GM18505 (cell line): ENCODE data around the gene WWOX.

Source experiments
- ATAC-seq: cut with Tn5 transposase; IDR thresholded peaks from one replicate; pipeline ENCODE4 v1.9.1; 2021; ENCODE audit not compliant: unreplicated experiment
- POLR2A ChIP-seq: IDR thresholded peaks from 4 replicates; pipeline ENCODE4 v1.6.1; 2011; ENCODE audit warnings: borderline replicate concordance; ENCODE audit not compliant: insufficient read depth, insufficient read length; ENCODE audit errors: extremely low read depth

Gene WWOX

GRCh38 chr16:78363843-78364555 is 264.5 kb downstream of the WWOX start:
- TF ChIP-seq POLR2A: no peak
- no peak for ATAC-seq

GRCh38 chr16:78364556-78364880 is 265.1 kb downstream of the WWOX start:
- no peak for ATAC-seq
- no peak for TF ChIP-seq POLR2A

- no peak for TF ChIP-seq POLR2A
- ATAC-seq: no peak
These were observed 265.9 kb downstream of the WWOX start for GRCh38 chr16:78365366-78365765.

- no peak for ATAC-seq
- TF ChIP-seq POLR2A: no peak
These were observed 269.0 kb downstream of the WWOX start for GRCh38 chr16:78368121-78369102.

GRCh38 chr16:78372277-78372676 is 272.8 kb downstream of the WWOX start:
- no peak for TF ChIP-seq POLR2A
- ATAC-seq: no peak

GRCh38 chr16:78375055-78375679 is 275.7 kb downstream of the WWOX start:
- no peak for TF ChIP-seq POLR2A
- ATAC-seq: no peak

GRCh38 chr16:78376452-78376851 is 277.0 kb downstream of the WWOX start:
- no peak for ATAC-seq
- TF ChIP-seq POLR2A: no peak

- no peak for ATAC-seq
- no peak for TF ChIP-seq POLR2A
These were observed 277.9 kb downstream of the WWOX start for GRCh38 chr16:78377312-78377711.

GRCh38 chr16:78381060-78381459 is 281.6 kb downstream of the WWOX start:
- no peak for TF ChIP-seq POLR2A

GRCh38 chr16:78383118-78383517 is 283.7 kb downstream of the WWOX start:
- no peak for ATAC-seq
- TF ChIP-seq POLR2A: no peak

More at GRCh38 chr16:78381060-78381459, 281.6 kb downstream of the WWOX start:
- no peak for ATAC-seq

GRCh38 chr16:78385086-78385805 is 285.8 kb downstream of the WWOX start:
- no peak for TF ChIP-seq POLR2A

GRCh38 chr16:78386557-78387324 is 287.3 kb downstream of the WWOX start:
- no peak for TF ChIP-seq POLR2A
- no peak for ATAC-seq

More at GRCh38 chr16:78385086-78385805, 285.8 kb downstream of the WWOX start:
- ATAC-seq: no peak
